Activated naive CD4-positive, alpha-beta T cell treated with anti-CD3 and anti-CD28 coated beads for 36 hours (primary cell): ENCODE measurements around the gene ATG4C. TPM values are rescaled to one million over a fixed set of nuclear protein-coding genes. Genes with fewer than 3 reads are reported as not detected.
A peak's percentile ranks its signal among the peaks of the same experiment; 100 is the strongest.
"Not testable (repeated sequence)": the region's sequence is repeated elsewhere in the genome, so short reads cannot be mapped to it uniquely, and the experiment has no call there.

Source experiments
- CTCF ChIA-PET: fragments of 350-600 bp; sonication (Branson Sonifier 250); formaldehyde crosslinking; loops from one replicate; lab custom pipeline; 2021; ENCODE audit warnings: antibody characterized with exemption; lab: Charles Lee
- DNase-seq: peaks from one replicate; pipeline ENCODE4 v3.0.0-alpha.2; 2020
- H3K27ac Mint-ChIP-seq: one replicate; pipeline ENCODE4 v1.8.0; 2021; ENCODE audit warnings: mild to moderate bottlenecking, mixed read lengths
- H3K27me3 Mint-ChIP-seq: one replicate; pipeline ENCODE4 v1.8.0; 2021; ENCODE audit warnings: low read depth, mixed read lengths
- H3K36me3 Mint-ChIP-seq: one replicate; pipeline ENCODE4 v1.8.0; 2021; ENCODE audit warnings: low read depth, mixed read lengths
- H3K4me1 Mint-ChIP-seq: one replicate; pipeline ENCODE4 v1.8.0; 2021; ENCODE audit warnings: low read depth, mixed read lengths
- H3K4me3 Mint-ChIP-seq: one replicate; pipeline ENCODE4 v1.8.0; 2021; ENCODE audit warnings: mild to moderate bottlenecking, moderate library complexity, mixed read lengths
- H3K9me3 Mint-ChIP-seq: one replicate; pipeline ENCODE4 v1.8.0; 2021; ENCODE audit warnings: mixed read lengths
- intact Hi-C: fragments of 100-400 bp; cut with micrococcal nuclease; formaldehyde crosslinking; loops from one replicate; pipeline ENCODE4 v1.15.1; 2023
- total RNA-seq, 2 experiments: library from RNA; stranded (reverse); gene quantifications; one replicate each; pipeline ENCODE4 v1.2.3, GENCODE V29; 2021

Gene ATG4C
- total RNA-seq, 2 experiments from 2014 or later, result 13.4 to 15.1 TPM

DNA sequence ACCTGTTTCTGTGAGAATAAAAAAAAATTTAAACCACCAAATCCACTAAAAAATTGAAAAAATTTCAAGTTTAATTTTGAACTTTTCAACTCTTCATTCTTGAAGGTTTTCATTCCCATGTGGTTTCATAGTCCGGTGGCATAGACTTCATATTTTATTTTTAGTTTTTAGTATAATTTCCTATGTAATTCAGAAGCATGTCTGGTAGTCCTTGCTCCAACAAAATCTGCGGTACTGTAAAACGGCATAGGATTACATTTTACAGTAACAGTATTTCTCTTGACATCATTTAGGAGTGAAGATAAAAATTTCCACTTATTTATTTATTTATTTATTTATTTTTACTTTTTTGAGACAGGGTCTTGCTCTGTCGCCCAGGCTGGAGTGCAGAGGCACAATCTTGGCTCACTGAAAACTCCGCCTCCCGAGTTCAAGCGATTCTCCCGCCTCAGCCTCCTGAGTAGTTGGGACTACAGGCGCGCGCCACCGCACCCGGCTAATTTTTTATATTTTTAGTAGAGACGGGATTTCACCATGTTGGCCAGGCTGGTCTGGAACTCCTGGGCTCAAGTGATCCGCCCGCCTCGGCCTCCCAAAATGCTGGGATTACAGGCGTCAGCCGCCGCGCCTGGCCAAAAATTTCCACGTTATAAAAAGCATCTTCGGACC, 1.3 kb upstream of the ATG4C start:
- CTCF ChIA-PET, result not testable (repeated sequence)
- intact Hi-C loops, result loop anchor here (1.0 to 10.0 kb wide), 4 partner anchors 346 to 1708 kb away; partner anchors contain the start of genes EFCAB7, ITGB3BP and TM2D1

DNA sequence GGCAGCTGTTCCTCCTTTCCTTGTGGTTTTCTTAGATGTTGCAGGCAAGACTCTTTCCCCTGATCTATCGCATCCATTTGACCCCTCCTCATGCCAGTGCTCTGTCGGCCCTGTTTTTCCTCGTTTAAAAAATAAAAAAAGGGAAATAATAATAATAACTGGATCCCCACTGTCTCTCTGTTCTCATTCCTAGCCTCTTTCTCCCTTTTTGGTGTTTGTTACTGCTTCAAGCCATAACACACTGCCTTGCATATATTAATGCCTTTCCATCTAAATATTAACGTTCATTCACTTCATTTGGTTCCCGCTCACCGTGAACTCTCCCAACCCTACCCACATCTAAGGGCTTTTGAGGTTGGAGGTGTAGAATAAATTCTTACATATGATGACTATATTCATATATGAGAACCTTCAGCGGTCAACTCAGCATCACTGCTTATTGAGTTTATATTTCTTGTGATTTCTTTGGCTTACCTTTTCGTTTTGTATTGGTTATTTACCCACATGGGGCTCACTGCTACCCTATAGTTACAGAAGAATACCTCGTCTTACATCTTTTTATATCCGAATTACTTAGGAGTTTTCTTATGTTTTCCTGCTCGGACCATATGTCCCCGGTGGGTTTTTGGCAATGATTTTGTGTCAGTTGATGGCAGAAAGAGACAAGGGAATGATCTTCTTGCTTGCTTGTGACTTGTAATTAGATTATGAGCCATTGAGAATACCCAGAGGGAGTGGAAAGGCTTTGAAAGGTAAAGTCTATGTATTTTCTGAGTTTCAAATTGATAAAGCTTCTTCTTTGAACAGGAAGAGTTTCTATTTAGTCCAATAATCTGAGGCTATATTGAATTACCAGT, 805 bp downstream of the ATG4C start:
- CTCF ChIA-PET, result no interaction called here
- no peaks in the 10 kb centered on the region for H3K9me3 Mint-ChIP-seq
- no peaks in the 10 kb centered on the region for H3K36me3 Mint-ChIP-seq
- H3K4me1 Mint-ChIP-seq, result peaks cover 13% of the 10 kb centered on the region
- intact Hi-C loops, result loop anchor here (1.0 to 10.0 kb wide), 6 partner anchors 96 to 1710 kb away; partner anchors contain the start of genes ALG6, DOCK7, PGM1 and TM2D1
- DNase-seq, result peak; percentile 31
- H3K4me3 Mint-ChIP-seq, result no peak overlapping the region
- H3K27me3 Mint-ChIP-seq, result peaks cover 7% of the 10 kb centered on the region
- no peak overlapping the region for H3K27ac Mint-ChIP-seq

More for the DNA sequence above, 1.3 kb upstream of the ATG4C start:
- H3K27me3 Mint-ChIP-seq, DNase-seq, H3K27ac Mint-ChIP-seq, H3K4me1 Mint-ChIP-seq, H3K36me3 Mint-ChIP-seq, H3K9me3 Mint-ChIP-seq, H3K4me3 Mint-ChIP-seq: not testable (repeated sequence)

DNA sequence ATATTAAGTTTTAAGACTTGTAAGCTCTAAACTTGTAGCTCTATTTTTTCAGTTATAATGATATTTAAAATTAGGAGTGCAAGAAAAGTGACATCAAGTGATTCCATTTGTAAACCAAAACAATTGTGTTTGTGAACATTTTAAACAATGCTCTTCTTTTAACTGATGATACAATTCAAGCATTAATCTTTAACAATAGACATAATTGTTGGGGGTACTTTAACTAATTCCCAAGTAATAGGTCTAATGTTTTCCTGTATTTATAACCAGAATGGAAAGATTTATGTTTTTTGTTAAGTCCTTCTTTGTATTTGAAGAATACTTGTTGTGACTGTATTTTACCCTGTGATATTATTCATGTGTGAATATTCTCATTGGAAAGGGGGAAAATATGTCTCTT, 6.8 kb downstream of the ATG4C start:
- H3K9me3 Mint-ChIP-seq, result no peaks in the 10 kb centered on the region
- no peak overlapping the region for H3K27ac Mint-ChIP-seq
- no peak for DNase-seq
- CTCF ChIA-PET, result no interaction called here
- H3K27me3 Mint-ChIP-seq, result no peaks in the 10 kb centered on the region
- H3K36me3 Mint-ChIP-seq, result peaks cover 3% of the 10 kb centered on the region
- intact Hi-C loops, result no loop called here
- peaks cover 17% of the 10 kb centered on the region for H3K4me1 Mint-ChIP-seq
- H3K4me3 Mint-ChIP-seq, result no peak overlapping the region

GRCh38 chr1:62794053-62794452, 10.1 kb downstream of the ATG4C start:
- intact Hi-C loops, result no loop called here

DNA sequence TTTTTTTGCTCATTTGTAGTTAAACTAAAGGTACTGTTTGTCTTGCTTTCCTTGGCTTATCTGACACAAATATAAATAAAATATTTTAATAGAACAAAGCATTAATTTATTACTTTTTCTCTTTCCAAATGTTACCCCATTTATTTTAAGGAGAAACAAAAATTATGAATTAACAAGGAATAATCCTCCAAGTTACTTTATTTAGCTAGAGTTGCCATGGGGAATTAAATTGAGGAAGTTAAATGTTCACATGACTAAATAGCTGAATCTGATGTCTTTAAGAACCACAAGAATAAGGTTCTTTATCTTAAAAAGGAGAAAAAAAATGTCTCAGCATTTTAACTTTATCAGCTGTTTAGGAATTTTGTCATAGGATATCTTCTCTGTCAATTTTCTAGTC, 12.3 kb downstream of the ATG4C start:
- Mint-ChIP-seq H3K27me3 (no peaks in the 10 kb centered on the region), H3K36me3 (peaks cover 2% of the 10 kb centered on the region), H3K4me1 (peaks cover 9% of the 10 kb centered on the region), H3K9me3 (no peaks in the 10 kb centered on the region), H3K27ac (no peak overlapping the region), H3K4me3 (no peak overlapping the region)
- intact Hi-C loops, result no loop called here
- DNase-seq, result no peak
- CTCF ChIA-PET, result no interaction called here

More at GRCh38 chr1:62794053-62794452, 10.1 kb downstream of the ATG4C start:
- H3K4me3 Mint-ChIP-seq, result no peak overlapping the region
- CTCF ChIA-PET, result no interaction called here
- H3K4me1 Mint-ChIP-seq, result peaks cover 4% of the 10 kb centered on the region
- H3K27ac Mint-ChIP-seq, result no peak overlapping the region
- no peaks in the 10 kb centered on the region for H3K27me3 Mint-ChIP-seq
- H3K36me3 Mint-ChIP-seq, result peaks cover 3% of the 10 kb centered on the region
- DNase-seq, result no peak
- H3K9me3 Mint-ChIP-seq, result no peaks in the 10 kb centered on the region

GRCh38 chr1:62799688-62800087, 15.8 kb downstream of the ATG4C start:
- Mint-ChIP-seq H3K36me3 (peaks cover 5% of the 10 kb centered on the region), H3K27ac (no peak overlapping the region), H3K9me3 (no peaks in the 10 kb centered on the region), H3K27me3 (no peaks in the 10 kb centered on the region), H3K4me3 (no peak overlapping the region), H3K4me1 (peaks cover 9% of the 10 kb centered on the region)
- no peak for DNase-seq
- intact Hi-C loops, result no loop called here
- CTCF ChIA-PET, result no interaction called here

DNA sequence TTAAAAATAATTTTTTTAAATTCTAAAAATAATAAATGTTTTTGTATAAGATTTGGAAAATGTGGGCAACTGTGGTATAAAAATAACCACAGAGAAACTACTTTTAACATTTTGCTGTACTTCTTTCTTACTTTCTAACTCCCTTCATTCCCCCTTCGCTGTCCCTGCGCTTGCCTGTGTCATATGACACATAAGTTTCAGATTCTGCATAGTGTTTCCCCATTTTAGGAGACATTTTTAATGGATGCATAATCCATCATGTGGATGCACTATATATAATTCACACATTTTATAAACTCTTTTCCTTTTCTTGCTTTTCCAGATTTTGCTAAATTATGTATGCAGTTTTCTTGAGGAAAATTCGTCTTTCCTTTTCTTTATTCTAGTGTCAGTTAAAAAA, 16.3 kb downstream of the ATG4C start:
- no peak for DNase-seq
- no peaks in the 10 kb centered on the region for H3K9me3 Mint-ChIP-seq
- H3K4me3 Mint-ChIP-seq, result no peak overlapping the region
- H3K4me1 Mint-ChIP-seq, result peaks cover 9% of the 10 kb centered on the region
- H3K27me3 Mint-ChIP-seq, result no peaks in the 10 kb centered on the region
- intact Hi-C loops, result no loop called here
- H3K27ac Mint-ChIP-seq, result no peak overlapping the region
- CTCF ChIA-PET, result interaction anchor here (0.9 kb wide), 1 partner anchor 29 kb away, joined by 3 read pairs; no protein-coding TSS in a partner anchor
- peaks cover 5% of the 10 kb centered on the region for H3K36me3 Mint-ChIP-seq

DNA sequence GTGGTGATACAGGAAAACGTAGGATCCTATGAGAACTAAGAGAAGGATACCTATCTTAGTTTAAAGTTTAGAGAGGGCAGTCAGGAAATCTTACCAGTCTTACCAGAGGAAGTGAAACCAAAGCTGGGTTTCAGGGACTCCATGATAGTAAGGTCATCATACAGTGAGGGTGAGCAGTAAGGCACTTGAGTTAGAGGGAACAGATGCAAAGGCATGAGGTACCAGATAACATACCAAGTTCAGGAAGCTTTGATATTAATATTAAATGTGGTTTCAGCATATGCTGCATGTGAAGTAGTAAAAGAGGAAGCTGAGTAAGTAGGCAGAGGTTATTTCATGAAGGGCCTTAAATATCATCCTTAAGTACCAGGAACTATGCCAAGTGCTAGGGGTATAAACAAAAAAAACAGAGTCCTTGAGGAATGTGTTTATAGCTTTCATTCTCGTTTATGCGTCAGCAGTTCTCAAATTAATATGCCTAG, 16.9 kb downstream of the ATG4C start:
- peaks cover 7% of the 10 kb centered on the region for H3K4me1 Mint-ChIP-seq
- no peak overlapping the region for H3K27ac Mint-ChIP-seq
- H3K36me3 Mint-ChIP-seq, result peaks cover 9% of the 10 kb centered on the region
- intact Hi-C loops, result no loop called here
- H3K9me3 Mint-ChIP-seq, result no peaks in the 10 kb centered on the region
- H3K27me3 Mint-ChIP-seq, result no peaks in the 10 kb centered on the region
- DNase-seq, result no peak
- CTCF ChIA-PET, result interaction anchor here (0.6 to 0.9 kb wide), 2 partner anchors 28 to 529 kb away, joined by 3 read pairs; no protein-coding TSS in a partner anchor
- no peak overlapping the region for H3K4me3 Mint-ChIP-seq

DNA sequence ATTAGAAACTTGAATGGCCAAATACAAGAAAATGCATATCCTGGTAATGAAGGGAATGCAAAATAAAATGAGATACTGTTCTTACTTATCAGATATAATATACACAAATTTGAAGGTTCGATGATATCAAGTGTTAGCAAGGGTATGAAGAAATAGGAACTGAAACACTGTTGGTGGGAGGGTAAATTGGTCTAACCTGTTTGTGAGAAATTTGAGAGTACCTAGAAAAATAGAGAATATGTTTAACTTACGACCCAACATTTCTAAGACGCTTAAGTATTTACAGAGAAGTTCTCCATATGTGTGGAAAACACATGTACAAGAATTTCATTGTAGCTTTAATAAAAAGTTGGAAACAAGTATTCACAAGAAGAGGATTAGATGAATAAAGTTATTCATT, 25.9 kb downstream of the ATG4C start:
- Mint-ChIP-seq H3K27ac (no peak overlapping the region), H3K4me1 (no peaks in the 10 kb centered on the region), H3K4me3 (no peak overlapping the region), H3K27me3 (no peaks in the 10 kb centered on the region), H3K9me3 (peaks cover 5% of the 10 kb centered on the region), H3K36me3 (peaks cover 55% of the 10 kb centered on the region)
- intact Hi-C loops, result no loop called here
- CTCF ChIA-PET, result no interaction called here
- DNase-seq, result no peak

GRCh38 chr1:62810420-62811274, 26.7 kb downstream of the ATG4C start:
- no peaks in the 10 kb centered on the region for H3K27me3 Mint-ChIP-seq
- CTCF ChIA-PET, result interaction anchor here (0.6 kb wide), 1 partner anchor 124 kb away, joined by 3 read pairs; no protein-coding TSS in a partner anchor
- no peak overlapping the region for H3K4me3 Mint-ChIP-seq
- intact Hi-C loops, result no loop called here
- H3K27ac Mint-ChIP-seq, result no peak overlapping the region
- H3K36me3 Mint-ChIP-seq, result peaks cover 53% of the 10 kb centered on the region
- no peak for DNase-seq
- no peaks in the 10 kb centered on the region for H3K4me1 Mint-ChIP-seq
- H3K9me3 Mint-ChIP-seq, result peaks cover 5% of the 10 kb centered on the region

GRCh38 chr1:62823556-62823955, 39.6 kb downstream of the ATG4C start:
- H3K27me3 Mint-ChIP-seq, result no peaks in the 10 kb centered on the region
- no peak overlapping the region for H3K27ac Mint-ChIP-seq
- no peak for DNase-seq
- peaks cover 18% of the 10 kb centered on the region for H3K36me3 Mint-ChIP-seq
- H3K9me3 Mint-ChIP-seq, result peaks cover 4% of the 10 kb centered on the region
- intact Hi-C loops, result no loop called here
- H3K4me1 Mint-ChIP-seq, result peaks cover 3% of the 10 kb centered on the region
- H3K4me3 Mint-ChIP-seq, result no peak overlapping the region
- CTCF ChIA-PET, result no interaction called here

GRCh38 chr1:62826901-62827300, 43.0 kb downstream of the ATG4C start:
- no peak for DNase-seq
- Mint-ChIP-seq H3K36me3 (peaks cover 16% of the 10 kb centered on the region), H3K27ac (no peak overlapping the region), H3K9me3 (peaks cover 4% of the 10 kb centered on the region), H3K4me3 (no peak overlapping the region), H3K4me1 (peaks cover 3% of the 10 kb centered on the region), H3K27me3 (no peaks in the 10 kb centered on the region)
- CTCF ChIA-PET, result no interaction called here
- intact Hi-C loops, result no loop called here
